NCI-H2227 (cell line): ENCODE data around the gene TNP2.

Experiments
- DNase-seq: peaks from one replicate; lab custom pipeline; 2025; ENCODE audit not compliant: unreplicated experiment; lab: John Stamatoyannopoulos, UW

Gene TNP2

DNA sequence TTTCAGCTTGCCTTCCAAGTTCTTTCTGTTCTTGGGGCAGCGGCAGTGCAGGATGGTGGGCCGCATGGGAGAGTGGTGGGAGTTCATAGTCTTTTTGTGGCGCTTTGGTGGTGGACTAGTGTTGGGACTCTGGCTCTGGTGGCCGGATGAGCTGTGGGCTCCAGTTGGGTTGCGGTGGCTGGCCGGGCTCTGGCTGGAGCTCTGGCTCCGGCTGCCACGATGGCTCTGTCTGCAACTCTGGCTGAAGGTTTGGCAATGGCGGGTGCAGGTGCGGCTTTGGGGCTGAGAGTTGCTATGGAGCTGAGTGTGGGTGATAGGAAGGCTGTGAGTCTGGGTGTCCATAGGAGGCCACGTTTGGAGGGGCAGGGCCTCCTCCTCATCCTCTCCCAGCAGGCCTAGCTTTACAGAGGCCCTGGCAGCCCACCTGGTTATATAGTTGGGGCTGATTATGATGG, at the start of gene TNP2:
Gene TNP2, minus strand, starts transcription at position 405 of the 455 bp plus-strand sequence. Its CDS starts 63 bp downstream, at position 342.
- no peak for DNase-seq

DNA sequence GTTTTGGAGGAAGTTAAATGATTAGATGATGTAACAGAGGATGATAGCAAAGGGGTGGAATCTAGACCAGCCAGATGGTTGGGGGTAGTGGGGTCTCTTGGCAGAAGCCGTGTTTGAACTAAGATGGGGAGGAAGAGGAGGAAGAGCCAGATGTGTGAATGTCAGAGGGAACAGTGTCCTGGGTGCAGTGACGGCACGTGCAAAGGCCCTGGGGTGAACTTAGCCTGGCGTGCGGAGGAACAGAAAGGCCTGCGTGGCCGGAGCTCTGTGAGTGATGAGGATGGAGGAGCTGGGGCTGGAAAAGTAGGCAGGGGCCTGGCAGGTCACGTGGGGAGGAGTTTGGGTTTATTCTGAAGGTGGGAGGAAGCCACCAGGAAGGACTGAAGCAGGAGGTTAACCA, 49.7 kb upstream of the TNP2 start:
- no peak for DNase-seq

DNA sequence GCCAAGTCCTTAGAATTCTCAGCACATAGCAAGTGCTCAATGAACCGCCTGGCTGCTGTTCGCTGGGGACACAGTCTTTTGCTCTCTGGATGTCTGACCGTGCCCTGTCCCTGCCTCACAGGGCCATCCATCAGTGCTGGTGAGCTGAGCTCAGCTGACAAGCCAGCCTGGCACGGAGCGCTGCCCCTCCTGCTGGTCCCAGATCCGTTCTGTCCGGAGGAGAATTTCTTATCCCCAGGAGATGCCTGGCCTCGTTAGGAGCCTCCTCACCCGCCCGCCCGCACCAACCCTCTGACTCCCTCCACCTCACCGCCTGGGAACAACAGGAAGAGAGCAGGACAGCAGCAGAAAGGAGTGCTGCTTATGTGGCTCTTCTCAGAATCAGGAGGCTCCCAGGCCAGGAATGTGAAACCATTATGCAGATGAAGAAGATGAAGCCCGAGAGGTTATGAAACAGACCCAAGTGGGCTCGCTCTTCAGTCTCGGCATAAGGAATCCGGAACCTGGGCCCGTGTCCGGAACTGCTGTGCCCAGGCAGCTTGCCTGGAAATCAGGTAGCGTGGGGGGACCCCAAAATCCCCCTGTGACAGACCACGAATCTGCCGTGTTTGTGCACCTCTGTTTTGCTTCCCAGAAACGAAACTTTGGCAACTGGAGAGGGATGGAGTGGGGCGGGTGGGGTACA, 47.3 kb upstream of the TNP2 start:
- no peak for DNase-seq

DNA sequence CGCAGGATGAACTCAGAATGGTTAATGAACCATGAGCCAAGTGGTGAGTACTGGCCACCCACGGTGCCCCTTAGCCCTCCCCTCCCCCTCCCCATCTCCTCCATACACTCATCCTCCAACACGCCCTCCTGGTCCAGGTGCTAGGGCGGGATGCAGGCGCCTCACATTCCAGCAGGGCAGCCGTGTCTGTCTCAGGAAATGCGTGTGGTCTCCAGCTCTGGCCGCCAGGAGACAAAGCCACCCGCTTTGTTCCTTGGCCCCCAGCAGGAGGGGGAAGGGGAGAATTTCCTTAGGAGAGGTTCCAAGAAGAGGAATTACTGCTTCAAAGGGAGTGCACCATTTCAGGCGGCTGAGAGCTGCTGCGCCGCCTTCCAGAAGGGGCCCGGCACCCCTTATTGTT, 46.4 kb upstream of the TNP2 start:
- DNase-seq: peak; percentile 61

DNA sequence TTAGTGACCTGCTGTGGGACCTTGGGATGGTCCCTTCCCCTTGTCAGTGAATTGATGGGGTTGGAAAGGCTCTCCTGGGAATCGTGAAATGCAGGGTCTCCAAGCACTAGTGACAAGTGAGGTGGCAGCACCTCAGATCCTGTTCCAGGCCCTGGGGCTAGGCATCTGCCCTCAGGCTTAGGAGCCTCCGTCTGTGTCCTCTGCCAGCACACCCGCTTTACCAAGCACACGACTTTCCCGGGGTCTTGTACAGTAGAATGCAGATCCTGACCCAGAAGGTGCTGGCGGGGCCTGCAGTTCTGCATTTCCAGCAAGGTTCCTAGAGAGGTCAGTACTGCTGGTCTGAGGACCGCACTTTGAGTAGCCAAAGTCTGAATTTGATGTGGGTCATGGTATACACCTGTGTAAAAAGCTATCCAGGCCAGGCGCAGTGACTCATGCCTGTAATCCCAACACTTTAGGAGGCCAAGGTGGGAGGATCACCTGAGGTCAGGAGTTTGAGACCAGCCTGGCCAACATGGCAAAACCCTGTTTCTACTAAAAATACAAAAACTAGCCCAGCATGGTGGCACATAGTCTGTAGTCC, 45.3 kb upstream of the TNP2 start:
- DNase-seq: no peak

GRCh38 chr16:11313493-11314308, 44.6 kb upstream of the TNP2 start:
- no peak for DNase-seq

- DNase-seq: peak; percentile 59
Observed at GRCh38 chr16:11312718-11313492, 43.8 kb upstream of the TNP2 start.

GRCh38 chr16:11310997-11311561, 42.0 kb upstream of the TNP2 start:
- no peak for DNase-seq

DNA sequence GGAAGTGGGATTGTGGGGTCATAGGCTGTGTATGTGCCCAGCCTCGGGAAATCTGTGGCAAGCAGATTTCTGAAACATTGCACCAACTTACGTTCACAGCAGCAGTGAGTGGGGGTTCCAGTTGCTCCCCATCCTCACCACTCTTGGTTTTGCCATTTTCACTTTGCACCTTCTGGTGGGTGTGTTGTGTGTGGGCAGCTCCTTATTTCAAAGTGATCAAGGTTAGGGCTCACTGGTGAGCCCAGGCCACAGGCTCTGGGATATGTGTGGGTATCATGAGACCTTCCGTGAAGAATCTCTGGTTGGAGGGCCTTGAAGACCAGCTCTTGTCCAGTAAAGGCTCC, 41.5 kb upstream of the TNP2 start:
- DNase-seq: no peak

GRCh38 chr16:11309895-11310633, 40.9 kb upstream of the TNP2 start:
- no peak for DNase-seq

DNA sequence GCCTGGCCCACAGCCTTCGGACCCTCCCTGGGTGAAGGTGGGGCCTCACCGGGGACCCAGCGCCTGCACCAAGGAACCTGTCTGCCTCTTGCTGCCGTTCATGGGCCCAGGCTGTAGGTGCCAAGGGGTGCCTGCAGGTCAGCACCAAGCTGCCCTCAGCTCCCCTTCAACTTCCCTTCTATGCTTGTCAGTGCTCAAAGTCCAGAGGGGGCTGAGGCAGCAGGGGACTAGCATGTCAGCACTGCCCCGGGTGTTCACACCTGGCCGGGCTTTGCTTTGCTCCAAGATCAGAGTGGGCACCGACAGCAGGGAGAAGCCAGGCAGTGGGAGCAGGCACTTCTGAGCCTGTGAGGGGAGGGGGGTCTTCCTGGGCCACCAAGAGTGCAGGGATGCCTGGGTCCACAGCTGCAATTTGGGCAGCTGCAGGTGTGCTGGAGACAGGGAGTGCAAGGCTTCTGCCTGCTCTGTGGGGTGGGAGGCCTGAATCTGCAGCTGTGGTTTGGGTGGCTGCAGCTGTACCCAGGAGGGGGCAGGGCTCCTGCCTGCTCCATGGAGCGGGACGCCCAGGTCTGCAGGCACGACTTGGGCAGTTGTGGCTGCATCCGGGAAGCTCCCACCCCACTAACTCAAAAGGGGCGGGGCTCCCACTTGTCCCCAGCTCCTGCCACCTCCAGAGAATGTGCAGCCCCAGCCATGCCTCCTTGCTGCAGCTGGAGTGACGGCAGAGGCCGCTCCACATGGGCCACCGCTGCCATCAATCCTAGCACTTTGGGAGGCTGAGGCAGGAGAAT, 39.6 kb upstream of the TNP2 start:
- no peak for DNase-seq

- DNase-seq: no peak
Observed at GRCh38 chr16:11307639-11308492, 38.7 kb upstream of the TNP2 start.

DNA sequence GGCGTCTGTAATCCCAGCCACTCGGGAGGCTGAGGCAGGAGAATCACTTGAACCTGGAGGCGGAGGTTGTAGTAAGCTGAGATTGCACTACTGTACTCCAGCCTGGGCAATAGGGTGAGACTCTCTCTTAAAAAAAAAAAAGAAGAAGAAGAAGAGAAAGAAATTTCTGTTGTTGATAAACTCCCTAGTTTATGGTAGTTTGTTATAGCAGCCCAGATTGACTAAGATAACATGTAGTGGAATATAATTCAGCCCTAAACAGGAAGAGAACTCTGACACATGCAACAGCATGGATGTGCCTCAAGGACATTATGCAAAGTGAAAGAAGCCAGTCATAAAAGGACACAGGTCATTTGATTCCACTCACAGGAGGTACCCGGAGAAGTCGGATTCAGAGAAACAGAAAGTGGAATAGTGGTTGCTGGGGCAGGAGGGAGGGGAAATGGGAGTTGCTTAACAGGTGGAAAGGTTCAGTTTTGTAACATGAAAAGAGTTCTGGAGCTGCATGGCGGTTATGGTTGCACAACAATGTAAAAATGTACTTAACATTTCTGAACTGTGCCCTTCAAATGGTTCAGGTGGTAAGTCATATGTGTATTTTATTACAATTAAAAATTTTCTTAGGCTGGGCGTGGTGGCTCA, 38.0 kb upstream of the TNP2 start:
- DNase-seq: no peak

DNA sequence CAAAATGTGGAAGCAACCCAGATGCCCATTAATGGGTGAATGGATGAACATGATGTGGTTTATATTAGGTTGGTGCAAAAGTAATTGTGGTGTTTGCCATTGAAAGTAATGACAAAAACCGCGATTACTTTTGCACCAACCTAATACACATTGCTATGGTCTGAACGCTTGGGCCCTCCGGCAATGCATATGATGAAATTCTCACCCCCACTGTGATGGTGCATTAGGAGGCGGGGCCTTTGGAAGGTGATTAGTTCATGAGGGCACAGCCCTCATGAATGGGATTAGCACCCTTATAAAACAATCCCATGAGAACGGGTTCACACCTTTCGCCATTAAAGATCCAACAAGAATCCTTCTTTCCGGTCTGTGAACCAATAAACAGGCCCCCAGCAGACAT, 37.3 kb upstream of the TNP2 start:
- DNase-seq: no peak

DNA sequence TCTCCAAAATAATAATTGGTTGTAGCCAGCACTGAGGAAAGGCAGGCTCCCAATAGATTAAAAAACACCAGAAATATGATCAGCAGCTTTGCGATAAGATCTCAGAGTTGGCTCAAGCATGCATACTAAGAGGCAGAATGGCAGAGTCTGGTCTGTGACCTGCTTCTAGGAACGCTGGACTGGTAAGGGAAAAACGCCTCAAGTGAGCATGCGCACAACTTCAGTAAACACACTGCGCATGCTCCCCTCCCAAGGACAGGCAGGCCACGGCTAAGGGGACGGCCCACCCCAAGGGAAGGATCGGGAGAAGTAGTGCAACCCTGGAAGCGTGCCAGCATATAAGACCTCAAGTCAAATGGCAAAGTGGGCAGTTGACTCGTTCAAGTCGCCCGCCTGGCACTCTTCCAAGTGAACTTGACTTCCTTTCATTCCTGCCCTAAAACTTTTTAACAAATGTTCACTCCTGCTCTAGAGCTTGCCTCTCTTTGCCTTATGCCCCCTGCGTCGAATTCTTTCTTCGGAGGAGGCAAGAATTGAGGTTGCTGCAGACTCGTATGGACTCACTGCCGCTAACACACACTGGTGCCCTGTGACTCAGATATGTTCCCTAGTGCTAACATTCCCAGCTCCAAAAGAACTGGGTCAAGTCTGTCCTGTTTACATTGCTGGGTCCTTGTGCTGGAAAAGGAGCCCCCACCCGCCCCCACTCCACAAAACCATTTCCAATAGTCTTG, 34.4 kb upstream of the TNP2 start:
- no peak for DNase-seq

GRCh38 chr16:11302977-11303376, 33.9 kb upstream of the TNP2 start:
- no peak for DNase-seq

DNA sequence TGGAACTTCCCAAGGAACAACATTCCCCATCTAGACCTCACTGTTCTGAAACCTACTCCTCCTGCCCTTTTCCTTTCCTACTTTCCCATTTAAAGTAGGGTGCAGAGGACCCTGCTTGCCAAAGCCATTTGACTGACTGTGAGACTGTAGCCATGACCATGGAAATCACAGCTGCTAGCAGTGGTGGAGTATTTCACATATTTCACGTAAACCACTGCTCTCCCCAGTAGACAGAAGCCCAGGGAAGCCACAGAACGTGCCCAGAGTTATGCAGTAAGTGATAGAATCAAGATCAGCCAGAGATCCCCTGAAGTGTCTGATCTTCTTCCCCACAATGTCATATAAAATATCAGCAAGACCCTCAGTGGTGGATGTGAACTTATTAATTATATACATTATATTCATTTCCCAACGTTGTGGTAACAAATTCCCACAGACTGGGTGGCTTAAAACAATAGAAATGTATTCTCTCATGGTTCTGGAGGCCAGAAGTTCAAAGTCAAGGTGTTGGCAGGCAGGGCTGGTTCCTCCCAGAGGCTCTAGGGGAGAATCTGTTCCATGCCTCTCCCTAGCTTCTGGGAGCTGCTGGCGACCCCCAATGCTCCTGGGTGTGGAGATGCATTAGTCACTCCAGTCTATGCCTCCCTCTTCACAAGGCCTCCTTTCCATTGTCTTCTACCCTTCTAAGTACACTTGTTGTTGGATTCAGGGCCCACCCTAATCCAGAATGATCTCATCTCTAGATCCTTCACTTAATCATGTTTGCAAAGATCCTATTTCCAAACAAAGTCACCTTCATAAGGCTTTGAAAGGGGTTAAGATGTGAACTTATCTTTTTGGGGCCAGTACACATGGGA, 32.7 kb upstream of the TNP2 start:
- no peak for DNase-seq
